Heart right ventricle (tissue), 16 donors: Measurements from ENCODE around the gene KRT8. TPM values are rescaled to one million over a fixed set of nuclear protein-coding genes. Genes with fewer than 3 reads are reported as not detected.

ENCODE experiments used
- ATAC-seq, 8 donors: fragments of 200-7000 bp; cut with Tn5 transposase; one replicate each; pipeline ENCODE4 v1.9.1; 2020; ENCODE audit warnings: mild to moderate bottlenecking in 8 of 8, moderate library complexity in 8 of 8, moderate number of reproducible peaks in 1 of 8
- DNase-seq, 2 donors: peaks; one replicate each; pipeline ENCODE4 v3.0.0-alpha.2; 2020
- H3K27ac ChIP-seq, 10 donors: fragments of 200-600 bp; sonication (generic) in 2 of 10; one replicate each; pipeline versions ENCODE4 v1.5.0 to v1.8.0; 2020 to 2022; ENCODE audit warnings: mild to moderate bottlenecking in 3 of 10
- H3K27me3 ChIP-seq, 7 donors: fragments of 200-600 bp; one replicate each; pipeline ENCODE4 v1.8.0; 2021 to 2022; ENCODE audit warnings: mild to moderate bottlenecking in 2 of 7
- H3K36me3 ChIP-seq, 9 donors: fragments of 200-600 bp; sonication (generic) in 1 of 9; one replicate each; pipeline versions ENCODE4 v1.5.0 to v1.8.0; 2020 to 2022; ENCODE audit warnings: mild to moderate bottlenecking in 2 of 9
- H3K4me1 ChIP-seq, 9 donors: fragments of 200-600 bp; sonication (generic) in 1 of 9; one replicate each; pipeline versions ENCODE4 v1.5.0 to v1.8.0; 2020 to 2022; ENCODE audit warnings: mild to moderate bottlenecking in 4 of 9
- H3K4me3 ChIP-seq, 10 donors: fragments of 200-600 bp; sonication (generic) in 2 of 10; one replicate each; pipeline versions ENCODE4 v1.5.0 to v1.8.0; 2020 to 2022; ENCODE audit warnings: mild to moderate bottlenecking in 7 of 10, moderate library complexity in 2 of 10
- H3K9me3 ChIP-seq, 11 donors: fragments of 200-600 bp in 10 of 11; sonication (generic) in 2 of 11; one replicate each; pipeline versions ENCODE4 v1.5.0 to v1.8.0; 2013 to 2022; ENCODE audit warnings: mild to moderate bottlenecking in 2 of 11, control low read depth in 1 of 11, moderate library complexity in 1 of 11
- CTCF ChIP-seq, 9 donors: fragments of 200-600 bp; sonication (generic) in 2 of 9; IDR thresholded peaks; one replicate each; pipeline versions ENCODE4 v1.5.0 to v1.8.0; 2021 to 2022; ENCODE audit warnings: antibody characterized with exemption in 9 of 9, mild to moderate bottlenecking in 5 of 9, moderate library complexity in 1 of 9
- WGBS, 2 donors: extraction: QIAGEN DNeasy Blood & Tissue Kit; methylation state at CpG; one replicate each; pipeline ENCODE4 v1.1.7; 2013; ENCODE audit warnings: inconsistent platforms in 1 of 2; 5-methylcytosine and 5-hydroxymethylcytosine counted together
- intact Hi-C, 10 donors: fragments of 100-400 bp; cut with DNase I; formaldehyde crosslinking; loops; one replicate each; pipeline versions ENCODE4 v1.11.1 to v1.14.2; 2022
- polyA plus RNA-seq, 2 donors: library from polyadenylated mRNA; stranded (reverse); fragments of 200-250 nt; gene quantifications; one replicate each; pipeline ENCODE4 v1.2.3, GENCODE V29; 2013
- total RNA-seq, 10 donors: library from RNA; stranded (reverse); fragmentation: NEBNext Ultra II Directional in 3 of 10; extraction: Animal tissue kit (Norgen Biotek cat#: 25700) in 3 of 10; gene quantifications; one replicate each; pipeline versions ENCODE4 v1.2.1 to v1.2.4, GENCODE V29; 2021 to 2023
- donor health status: Arrhythmogenic right ventricular cardiomyopathy.
- donor health status: ischemic (EF 13 %, LVEDD 7.1; RV severe dilation, severe dysfunction).
- donor health status: healthy with polysubstance abuse.
- donor health status: DM: no; HTN: yes; CAD: no.
- donor health status: DM: no; HTN: no; CAD: no.
- donor health status: ischemic (EF 25% LVEDD 6.9; RV normal size, moderate dysfunction).
- donor health status: ischemic (EF 25% LVEDD 5.7; RV mildly dilated, moderate dysfunction).
- donor health status: healthy.
- donor health status: DM: yes; HTN: yes; CAD: no.
- donor health status: Ischemic cardiomyopathy.
- donor health status: ischemic (EF 35%, LVEDD 5.7; RV mildly dilated, moderate dysfunction).
- donor health status: nonischemic (EF 11% LVEDD 7.7; RV severe dilation, severe dysfunction).
- donor health status: DM: yes; HTN: yes; CAD: no.
- donor health status: PGD.
- donor health status: ischemic (EF 29% LVEDD 5.4; RV normal size, mild dysfunction).
- donor health status: nonischemic (EF 23%, LVEDD 6.1; RV moderate dilation, normal function).

KRT8 gene
- total and polyA plus RNA-seq, 12 donors, result 52.1 to 161 (median 112) TPM

- Histone ChIP-seq H3K4me3 (no peak overlapping the region), H3K9me3 (no peaks in the 10 kb centered on the region), H3K4me1 (peaks cover 0 to 25% (median 4%) of the 10 kb centered on the region in 9 donors), H3K27ac (no peak overlapping the region), H3K36me3 (no peaks in the 10 kb centered on the region), H3K27me3 (peaks cover 0 to 21% (median 14%) of the 10 kb centered on the region in 7 donors)
- 92 to 95% methylated on average over 12 of the region's 12 CpGs for WGBS, 2 donors
- TF ChIP-seq CTCF (IDR thresholded peaks at IDR 0.05), result no peak
- no peak for ATAC-seq
- intact Hi-C loops, result no loop called here
- no peak for DNase-seq
Observed at GRCh38 chr12:52947738-52948423, 43.0 kb upstream of the KRT8 start.

- Histone ChIP-seq H3K36me3 (no peaks in the 10 kb centered on the region), H3K4me1 (peaks cover 0 to 25% (median 4%) of the 10 kb centered on the region in 9 donors), H3K9me3 (no peaks in the 10 kb centered on the region), H3K27me3 (peaks cover 0 to 21% (median 14%) of the 10 kb centered on the region in 7 donors), H3K27ac (no peak overlapping the region), H3K4me3 (no peak overlapping the region)
- no peak for TF ChIP-seq CTCF (IDR thresholded peaks at IDR 0.05)
- intact Hi-C loops, result no loop called here
- ATAC-seq (no peak), DNase-seq (no peak)
- 85 to 86% methylated on average over 10 of the region's 10 CpGs for WGBS, 2 donors
Observed at GRCh38 chr12:52946797-52947547, 42.1 kb upstream of the KRT8 start.

- ATAC-seq, result no peak
- peaks cover 0 to 21% (median 14%) of the 10 kb centered on the region in 7 donors for H3K27me3 ChIP-seq
- intact Hi-C loops, result no loop called here
- no peak for TF ChIP-seq CTCF (IDR thresholded peaks at IDR 0.05)
- H3K4me1 ChIP-seq, result peaks cover 0 to 25% (median 4%) of the 10 kb centered on the region in 9 donors
- H3K9me3 ChIP-seq, result no peaks in the 10 kb centered on the region
- no peaks in the 10 kb centered on the region for H3K36me3 ChIP-seq
- 4 to 38% methylated on average over 1 of the region's 1 CpG for whole genome bisulfite sequencing, 2 donors
- no peak overlapping the region for H3K27ac ChIP-seq
- DNase-seq, result no peak
- H3K4me3 ChIP-seq, result no peak overlapping the region
Observed at GRCh38 chr12:52946334-52946733, 41.5 kb upstream of the KRT8 start.

GRCh38 chr12:52945389-52946232 lies 40.7 kb upstream of the KRT8 start:
- intact Hi-C loops, result no loop called here
- Histone ChIP-seq H3K36me3 (no peaks in the 10 kb centered on the region), H3K27ac (no peak overlapping the region), H3K9me3 (no peaks in the 10 kb centered on the region), H3K27me3 (peaks cover 0 to 21% (median 14%) of the 10 kb centered on the region in 7 donors), H3K4me3 (no peak overlapping the region), H3K4me1 (peaks cover 0 to 25% (median 4%) of the 10 kb centered on the region in 9 donors)
- DNase-seq (no peak), ATAC-seq (peak in 1 of 8 donors; percentile 64)
- WGBS, 2 donors, result 41 to 43% methylated on average over 13 of the region's 13 CpGs
- no peak for TF ChIP-seq CTCF (IDR thresholded peaks at IDR 0.05)
